ENCODE data around the gene ROBO1.

Gene ROBO1

GRCh38 chr3:78991656-78992055 lies 776.1 kb downstream of the ROBO1 start:
- no peak for TF ChIP-seq CTCF (conservative IDR thresholded peaks at IDR 0.05; ENCODE audit: control insufficient read depth, insufficient read depth, low read depth, low read length)
- no peak overlapping the region for H3K4me3 ChIP-seq (ENCODE audit: control insufficient read depth, low read depth, low read length)
- no peak for DNase-seq (ENCODE audit: low read depth)

DNA sequence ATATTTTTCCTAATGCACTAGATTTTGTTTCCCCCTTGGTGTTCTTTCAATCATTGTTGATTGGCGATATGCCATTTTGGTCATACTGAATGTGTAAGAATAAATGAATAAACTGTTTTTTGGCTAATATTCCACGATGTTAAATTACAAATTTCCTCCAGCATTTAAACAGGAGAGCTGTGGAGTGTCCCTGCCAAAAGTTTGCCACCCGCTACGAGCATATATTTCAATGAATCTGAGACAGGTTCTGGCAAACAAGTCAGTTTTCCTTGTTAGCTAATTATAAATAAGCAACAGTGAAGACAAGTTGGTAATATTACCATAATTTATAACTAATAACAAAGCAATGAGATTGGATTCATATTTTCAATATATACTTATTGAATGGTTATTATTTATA lies 777.6 kb downstream of the ROBO1 start:
- DNase-seq (ENCODE audit: low read depth): no peak
- TF ChIP-seq CTCF (conservative IDR thresholded peaks at IDR 0.05; ENCODE audit: control insufficient read depth, insufficient read depth, low read depth, low read length): no peak
- H3K4me3 ChIP-seq (ENCODE audit: control insufficient read depth, low read depth, low read length): no peak overlapping the region

GRCh38 chr3:78988324-78988723 lies 779.5 kb downstream of the ROBO1 start:
- no peak overlapping the region for H3K4me3 ChIP-seq (ENCODE audit: control insufficient read depth, low read depth, low read length)
- peak; percentile 49 for TF ChIP-seq CTCF (conservative IDR thresholded peaks at IDR 0.05; ENCODE audit: control insufficient read depth, insufficient read depth, low read depth, low read length)
- peak; percentile 54 for DNase-seq (ENCODE audit: low read depth)

DNA sequence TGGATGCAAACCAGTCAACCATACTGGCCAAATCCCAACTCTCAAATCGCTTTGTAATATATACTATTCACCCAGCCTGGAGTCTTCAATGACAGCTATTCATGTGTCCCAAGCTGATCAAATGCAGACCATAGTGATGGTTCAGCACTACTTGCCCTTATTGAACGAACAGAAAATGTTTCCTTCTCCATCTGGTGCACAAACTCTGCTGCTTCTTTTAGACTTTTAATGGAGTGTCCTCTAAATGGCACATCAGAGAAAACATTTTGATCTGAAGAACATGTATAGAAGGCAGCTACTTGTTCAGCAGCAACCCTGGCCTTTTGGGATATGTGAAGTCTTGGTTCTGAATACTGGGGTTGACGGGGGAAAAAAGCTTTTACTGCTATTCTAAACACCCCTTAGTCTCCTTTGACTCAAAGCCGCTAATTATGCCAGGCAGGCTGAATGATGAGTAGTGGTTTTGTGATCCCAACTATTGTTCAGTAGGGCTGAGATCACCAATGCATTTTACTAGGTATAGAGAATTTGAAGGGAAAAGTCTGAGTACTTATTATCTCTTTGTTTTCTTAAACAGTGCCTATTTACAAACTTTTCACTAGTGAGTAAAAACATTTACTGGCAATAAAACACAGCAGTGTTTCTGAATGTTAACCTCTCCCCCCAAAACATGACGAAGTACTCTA lies 781.2 kb downstream of the ROBO1 start:
- no peak for TF ChIP-seq CTCF (conservative IDR thresholded peaks at IDR 0.05; ENCODE audit: control insufficient read depth, insufficient read depth, low read depth, low read length)
- H3K4me3 ChIP-seq (ENCODE audit: control insufficient read depth, low read depth, low read length): no peak overlapping the region
- no peak for DNase-seq (ENCODE audit: low read depth)

DNA sequence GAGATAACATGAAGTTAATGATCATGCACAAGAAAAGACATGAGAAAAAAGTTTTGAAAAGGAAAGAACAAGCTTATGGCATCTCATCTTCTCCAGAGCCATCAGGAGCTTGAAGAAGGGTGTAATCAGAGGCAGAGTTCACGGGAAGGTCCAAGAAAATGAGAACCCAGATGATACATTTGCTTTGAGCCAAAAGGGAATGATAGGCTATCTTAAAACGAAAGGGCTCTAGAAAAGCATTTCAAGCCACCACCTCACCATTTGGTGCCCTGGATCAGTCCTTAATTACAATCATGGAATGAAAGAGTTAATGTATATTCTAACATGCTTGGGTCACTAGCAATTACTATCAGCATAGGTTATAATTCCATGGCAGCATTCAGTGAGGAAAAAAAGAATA lies 781.8 kb downstream of the ROBO1 start:
- no peak for TF ChIP-seq CTCF (conservative IDR thresholded peaks at IDR 0.05; ENCODE audit: control insufficient read depth, insufficient read depth, low read depth, low read length)
- H3K4me3 ChIP-seq (ENCODE audit: control insufficient read depth, low read depth, low read length): no peak overlapping the region
- DNase-seq (ENCODE audit: low read depth): peak; percentile 11

DNA sequence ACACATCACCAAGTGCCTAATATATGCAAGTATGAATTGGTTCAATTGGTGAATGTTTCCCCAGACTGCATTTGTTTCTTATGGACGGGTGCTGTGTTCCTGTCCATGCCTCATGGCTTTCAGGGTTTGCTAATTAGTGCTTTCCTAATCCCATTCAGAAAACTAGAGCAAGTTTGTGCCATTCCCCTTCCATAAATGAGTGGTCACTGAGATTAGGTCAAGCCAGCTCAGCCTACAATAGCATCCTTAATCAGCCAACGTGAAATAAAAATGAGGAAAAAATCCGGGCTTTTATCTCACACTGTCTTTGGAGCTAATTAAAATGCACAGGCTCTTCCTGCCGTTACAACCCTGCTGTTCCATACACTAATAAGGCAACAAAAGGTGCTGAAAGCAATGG lies 788.8 kb downstream of the ROBO1 start:
- no peak for DNase-seq (ENCODE audit: low read depth)
- no peak for TF ChIP-seq CTCF (conservative IDR thresholded peaks at IDR 0.05; ENCODE audit: control insufficient read depth, insufficient read depth, low read depth, low read length)
- no peak overlapping the region for H3K4me3 ChIP-seq (ENCODE audit: control insufficient read depth, low read depth, low read length)

- peak; percentile 59 for DNase-seq (ENCODE audit: low read depth)
- H3K4me3 ChIP-seq (ENCODE audit: control insufficient read depth, low read depth, low read length): no peak overlapping the region
- peak; percentile 62 for TF ChIP-seq CTCF (conservative IDR thresholded peaks at IDR 0.05; ENCODE audit: control insufficient read depth, insufficient read depth, low read depth, low read length)
Observed at GRCh38 chr3:78978037-78978436, 789.8 kb downstream of the ROBO1 start.
